ENCODE measurements around the gene AKAP12. TPM values are rescaled to one million over a fixed set of nuclear protein-coding genes. Genes with fewer than 3 reads are reported as not detected.

The AKAP12 gene
- polyA plus RNA-seq, 1 donor from 2014 or later: 21.5 TPM

DNA sequence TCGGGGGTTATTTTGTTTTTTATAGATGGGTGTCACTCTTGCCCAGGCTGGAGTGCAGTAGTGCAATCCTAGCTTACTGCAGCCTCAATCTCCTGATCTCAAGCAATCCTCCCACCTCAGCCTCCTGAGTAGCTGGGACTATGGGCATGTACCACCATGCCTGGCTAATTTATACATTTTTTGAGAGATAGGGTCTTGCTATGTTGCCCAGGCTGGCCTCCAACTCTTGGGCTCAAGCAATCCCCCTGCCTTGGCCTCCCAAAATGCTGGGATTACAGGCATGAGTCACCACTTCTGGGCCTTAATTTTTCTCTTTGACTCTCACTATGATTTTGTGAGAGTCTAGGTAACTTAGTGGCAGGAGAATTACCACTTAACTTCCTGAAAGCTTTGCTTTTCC, 23.3 kb downstream of the AKAP12 start:
- Histone ChIP-seq H3K9me3 (ENCODE audit: low read length) (no peaks in the 10 kb centered on the region), H3K27ac (ENCODE audit: low read length) (no peak overlapping the region), H3K79me2 (replicated peaks; ENCODE audit: insufficient read depth, low read length) (no peaks in the 10 kb centered on the region), H3K9ac (ENCODE audit: low read length) (no peak overlapping the region), H3F3A (ENCODE audit: insufficient read depth, low read length, poor library complexity, severe bottlenecking) (no peaks in the 10 kb centered on the region), H4K20me1 (ENCODE audit: insufficient read depth) (no peaks in the 10 kb centered on the region), H3K4me3 (ENCODE audit: low read length) (no peak overlapping the region), H2AFZ (ENCODE audit: low read depth, low read length) (no peak overlapping the region), H3K27me3 (ENCODE audit: insufficient read depth, low read depth, low read length) (no peaks in the 10 kb centered on the region), H3K36me3 (ENCODE audit: insufficient read depth, low read length) (no peaks in the 10 kb centered on the region), H3K9me2 (ENCODE audit: insufficient read depth, low read length) (no peaks in the 10 kb centered on the region), H3K4me2 (ENCODE audit: low read length) (no peak overlapping the region)
- TF ChIP-seq MXI1 (conservative IDR thresholded peaks at IDR 0.05; ENCODE audit: poor library complexity, severe bottlenecking) (no peak), TAF1 (IDR thresholded peaks at IDR 0.05; ENCODE audit: low read depth) (no peak), RAD21 (conservative IDR thresholded peaks at IDR 0.05) (no peak), EP300 (conservative IDR thresholded peaks at IDR 0.05; ENCODE audit: poor library complexity, severe bottlenecking) (no peak), SMC3 (conservative IDR thresholded peaks at IDR 0.05; ENCODE audit: poor library complexity) (no peak), EZH2 (IDR thresholded peaks at IDR 0.05; ENCODE audit: borderline replicate concordance, insufficient read depth, low read length, poor library complexity, severe bottlenecking) (no peak)
- TF ChIP-seq, protein P1, sequence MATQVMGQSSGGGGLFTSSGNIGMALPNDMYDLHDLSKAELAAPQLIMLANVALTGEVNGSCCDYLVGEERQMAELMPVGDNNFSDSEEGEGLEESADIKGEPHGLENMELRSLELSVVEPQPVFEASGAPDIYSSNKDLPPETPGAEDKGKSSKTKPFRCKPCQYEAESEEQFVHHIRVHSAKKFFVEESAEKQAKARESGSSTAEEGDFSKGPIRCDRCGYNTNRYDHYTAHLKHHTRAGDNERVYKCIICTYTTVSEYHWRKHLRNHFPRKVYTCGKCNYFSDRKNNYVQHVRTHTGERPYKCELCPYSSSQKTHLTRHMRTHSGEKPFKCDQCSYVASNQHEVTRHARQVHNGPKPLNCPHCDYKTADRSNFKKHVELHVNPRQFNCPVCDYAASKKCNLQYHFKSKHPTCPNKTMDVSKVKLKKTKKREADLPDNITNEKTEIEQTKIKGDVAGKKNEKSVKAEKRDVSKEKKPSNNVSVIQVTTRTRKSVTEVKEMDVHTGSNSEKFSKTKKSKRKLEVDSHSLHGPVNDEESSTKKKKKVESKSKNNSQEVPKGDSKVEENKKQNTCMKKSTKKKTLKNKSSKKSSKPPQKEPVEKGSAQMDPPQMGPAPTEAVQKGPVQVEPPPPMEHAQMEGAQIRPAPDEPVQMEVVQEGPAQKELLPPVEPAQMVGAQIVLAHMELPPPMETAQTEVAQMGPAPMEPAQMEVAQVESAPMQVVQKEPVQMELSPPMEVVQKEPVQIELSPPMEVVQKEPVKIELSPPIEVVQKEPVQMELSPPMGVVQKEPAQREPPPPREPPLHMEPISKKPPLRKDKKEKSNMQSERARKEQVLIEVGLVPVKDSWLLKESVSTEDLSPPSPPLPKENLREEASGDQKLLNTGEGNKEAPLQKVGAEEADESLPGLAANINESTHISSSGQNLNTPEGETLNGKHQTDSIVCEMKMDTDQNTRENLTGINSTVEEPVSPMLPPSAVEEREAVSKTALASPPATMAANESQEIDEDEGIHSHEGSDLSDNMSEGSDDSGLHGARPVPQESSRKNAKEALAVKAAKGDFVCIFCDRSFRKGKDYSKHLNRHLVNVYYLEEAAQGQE (IDR thresholded peaks at IDR 0.05; ENCODE audit: borderline replicate concordance): no peak

DNA sequence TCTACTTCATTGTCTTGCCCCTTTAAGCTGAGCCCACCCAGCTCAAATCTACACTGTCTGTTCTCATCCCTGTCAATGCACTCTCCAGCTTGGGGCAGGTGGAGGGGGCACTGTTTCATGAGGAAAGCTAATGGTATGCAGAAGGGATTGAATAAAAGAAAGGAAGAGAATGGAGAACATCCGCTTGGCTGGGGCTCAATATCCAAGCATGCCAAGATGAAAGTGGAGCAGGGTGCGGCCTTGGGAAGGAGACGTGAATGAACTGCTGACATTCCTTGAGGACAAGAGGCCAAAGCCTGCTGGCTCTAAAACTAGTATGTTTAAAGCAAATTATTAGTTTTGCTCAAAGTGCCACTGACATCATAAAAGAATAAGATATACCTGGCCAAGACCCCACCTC, 24.2 kb downstream of the AKAP12 start:
- TF ChIP-seq EZH2 (IDR thresholded peaks at IDR 0.05; ENCODE audit: borderline replicate concordance, insufficient read depth, low read length, poor library complexity, severe bottlenecking) (no peak), MXI1 (conservative IDR thresholded peaks at IDR 0.05; ENCODE audit: poor library complexity, severe bottlenecking) (no peak), TAF1 (IDR thresholded peaks at IDR 0.05; ENCODE audit: low read depth) (no peak), RAD21 (conservative IDR thresholded peaks at IDR 0.05) (no peak), POLR2AphosphoS5 (IDR thresholded peaks at IDR 0.05) (no peak), EP300 (conservative IDR thresholded peaks at IDR 0.05; ENCODE audit: poor library complexity, severe bottlenecking) (no peak), SMC3 (conservative IDR thresholded peaks at IDR 0.05; ENCODE audit: poor library complexity) (no peak)
- TF ChIP-seq, protein P2, sequence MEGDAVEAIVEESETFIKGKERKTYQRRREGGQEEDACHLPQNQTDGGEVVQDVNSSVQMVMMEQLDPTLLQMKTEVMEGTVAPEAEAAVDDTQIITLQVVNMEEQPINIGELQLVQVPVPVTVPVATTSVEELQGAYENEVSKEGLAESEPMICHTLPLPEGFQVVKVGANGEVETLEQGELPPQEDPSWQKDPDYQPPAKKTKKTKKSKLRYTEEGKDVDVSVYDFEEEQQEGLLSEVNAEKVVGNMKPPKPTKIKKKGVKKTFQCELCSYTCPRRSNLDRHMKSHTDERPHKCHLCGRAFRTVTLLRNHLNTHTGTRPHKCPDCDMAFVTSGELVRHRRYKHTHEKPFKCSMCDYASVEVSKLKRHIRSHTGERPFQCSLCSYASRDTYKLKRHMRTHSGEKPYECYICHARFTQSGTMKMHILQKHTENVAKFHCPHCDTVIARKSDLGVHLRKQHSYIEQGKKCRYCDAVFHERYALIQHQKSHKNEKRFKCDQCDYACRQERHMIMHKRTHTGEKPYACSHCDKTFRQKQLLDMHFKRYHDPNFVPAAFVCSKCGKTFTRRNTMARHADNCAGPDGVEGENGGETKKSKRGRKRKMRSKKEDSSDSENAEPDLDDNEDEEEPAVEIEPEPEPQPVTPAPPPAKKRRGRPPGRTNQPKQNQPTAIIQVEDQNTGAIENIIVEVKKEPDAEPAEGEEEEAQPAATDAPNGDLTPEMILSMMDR (IDR thresholded peaks at IDR 0.05; ENCODE audit: poor library complexity, severe bottlenecking): no peak
- TF ChIP-seq, protein P1 (IDR thresholded peaks at IDR 0.05; ENCODE audit: borderline replicate concordance): no peak
- Histone ChIP-seq H3K27me3 (ENCODE audit: insufficient read depth, low read depth, low read length) (no peaks in the 10 kb centered on the region), H3F3A (ENCODE audit: insufficient read depth, low read length, poor library complexity, severe bottlenecking) (no peaks in the 10 kb centered on the region), H4K20me1 (ENCODE audit: insufficient read depth) (no peaks in the 10 kb centered on the region), H3K9me3 (ENCODE audit: low read length) (no peaks in the 10 kb centered on the region), H3K36me3 (ENCODE audit: insufficient read depth, low read length) (no peaks in the 10 kb centered on the region), H3K79me2 (replicated peaks; ENCODE audit: insufficient read depth, low read length) (no peaks in the 10 kb centered on the region), H3K9me2 (ENCODE audit: insufficient read depth, low read length) (no peaks in the 10 kb centered on the region), H3K27ac (ENCODE audit: low read length) (no peak overlapping the region), H3K4me2 (ENCODE audit: low read length) (no peak overlapping the region), H3K9ac (ENCODE audit: low read length) (no peak overlapping the region), H3K4me3 (ENCODE audit: low read length) (no peak overlapping the region), H2AFZ (ENCODE audit: low read depth, low read length) (no peak overlapping the region)

Data from neural cell (in vitro differentiated cells).